BJ (cell line): ENCODE results near the gene NANOGP8. TPM values are rescaled to one million over a fixed set of nuclear protein-coding genes. Genes with fewer than 3 reads are reported as not detected.

Experiments
- CTCF ChIA-PET: fragments of 350-600 bp; formaldehyde crosslinking; extraction: SDS; loops from one replicate; lab custom pipeline; 2021; ENCODE audit warnings: antibody characterized with exemption, inconsistent platforms; lab: Yijun Ruan, JAX
- POLR2A ChIA-PET: fragments of 300-600 bp; sonication (Branson Sonifier 250); formaldehyde crosslinking; extraction: SDS; loops from one replicate; lab custom pipeline; 2021; ENCODE audit warnings: antibody characterized with exemption; lab: Charles Lee
- DNase-seq: peaks from one replicate; pipeline ENCODE4 v3.0.0-alpha.2; 2011; ENCODE audit warnings: low read depth
- H3K27me3 ChIP-seq: 2 replicates; pipeline ENCODE4 v1.6.0; 2011; ENCODE audit warnings: low read length; ENCODE audit not compliant: control insufficient read depth, insufficient read depth
- H3K36me3 ChIP-seq: 2 replicates; pipeline ENCODE4 v1.5.1; 2011; ENCODE audit warnings: low read length; ENCODE audit not compliant: control insufficient read depth, insufficient read depth
- H3K4me3 ChIP-seq: 2 replicates; pipeline ENCODE4 v1.5.1; 2011; ENCODE audit warnings: low read depth, mild to moderate bottlenecking, control low read depth, low read length
- CTCF ChIP-seq: IDR thresholded peaks from 2 replicates; pipeline ENCODE4 v1.5.1; 2011; ENCODE audit warnings: low read depth, mild to moderate bottlenecking, control low read depth, inconsistent platforms, low read length, moderate library complexity; ENCODE audit not compliant: insufficient read depth
- polyA plus RNA-seq: library from polyadenylated mRNA; depleted of rRNA; stranded (reverse); fragments of >200 nt; gene quantifications from 2 replicates; pipeline ENCODE4 v1.2.3, GENCODE V29; 2011

The NANOGP8 gene
- polyA plus RNA-seq, 1 experiment = not detected

DNA sequence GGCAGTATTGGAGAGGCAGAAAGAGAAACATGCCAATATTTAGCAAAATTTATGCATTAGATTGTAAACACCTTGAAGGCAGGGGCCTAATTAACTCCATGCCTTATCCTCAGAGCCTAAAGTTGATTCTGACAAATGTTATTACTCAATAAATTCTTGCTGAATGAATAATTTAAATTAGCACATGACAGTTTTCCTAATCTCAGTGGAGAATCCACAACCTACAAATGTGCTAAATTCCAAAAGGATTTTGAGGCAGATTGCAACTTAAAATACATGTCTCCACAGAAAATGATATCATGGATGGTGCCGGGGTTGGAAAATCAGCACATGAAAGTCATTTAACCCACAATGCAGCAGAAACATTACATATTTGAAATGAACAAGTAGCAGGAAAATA lies 41.1 kb upstream of the NANOGP8 start:
- Histone ChIP-seq H3K36me3 (no peaks in the 10 kb centered on the region), H3K27me3 (no peaks in the 10 kb centered on the region), H3K4me3 (no peak overlapping the region)
- no peak for DNase-seq
- ChIA-PET CTCF (interaction anchor here (0.7 kb wide), 1 partner anchor 52 kb away, joined by 3 read pairs; no protein-coding TSS in a partner anchor), POLR2A (no interaction called here)
- TF ChIP-seq CTCF = no peak

- Histone ChIP-seq H3K27me3 (no peaks in the 10 kb centered on the region), H3K36me3 (no peaks in the 10 kb centered on the region), H3K4me3 (no peak overlapping the region)
- DNase-seq = no peak
- ChIA-PET POLR2A (no interaction called here), CTCF (no interaction called here)
- no peak for TF ChIP-seq CTCF
These were observed 38.6 kb upstream of the NANOGP8 start for GRCh38 chr15:35123743-35124142.

DNA sequence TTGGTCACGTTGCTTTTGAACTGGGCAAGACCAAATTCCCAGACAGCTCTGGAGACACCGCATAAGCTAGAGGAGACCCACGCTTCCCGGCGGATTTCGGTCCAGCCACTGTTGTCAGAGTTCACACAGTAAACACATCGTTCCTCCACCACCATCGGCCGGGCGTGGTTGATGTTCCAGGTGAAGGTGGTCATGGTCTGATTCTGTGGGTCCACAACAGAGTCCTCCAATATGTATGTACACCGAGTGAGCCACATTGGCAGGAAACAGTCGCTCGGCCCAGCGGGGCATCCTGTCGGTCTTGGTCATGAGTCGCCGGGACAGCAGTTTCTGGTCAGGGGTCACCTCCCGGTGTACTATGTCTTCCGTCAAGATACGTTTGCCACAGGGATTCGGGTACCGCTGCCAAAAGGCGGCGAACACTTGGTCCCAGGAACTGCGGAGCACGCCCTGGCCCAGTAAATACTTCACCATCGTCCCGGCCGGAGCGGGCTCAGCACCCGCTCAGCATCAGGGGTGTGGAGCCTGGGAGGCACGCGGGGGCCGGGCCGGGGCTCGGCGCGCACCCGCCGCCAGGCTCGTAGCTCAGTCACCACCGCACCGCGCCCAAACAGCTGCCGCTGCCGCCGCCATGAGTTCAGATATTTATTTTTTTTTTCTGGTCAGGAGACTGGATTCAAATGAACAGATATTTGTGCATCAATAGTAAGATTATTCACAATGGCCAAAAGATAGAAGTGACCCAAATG lies 36.7 kb upstream of the NANOGP8 start:
- Histone ChIP-seq H3K36me3 (no peaks in the 10 kb centered on the region), H3K27me3 (no peaks in the 10 kb centered on the region), H3K4me3 (no peak overlapping the region)
- no peak for TF ChIP-seq CTCF
- ChIA-PET CTCF (interaction anchor here (0.7 kb wide), 1 partner anchor 352 kb away, joined by 3 read pairs; no protein-coding TSS in a partner anchor), POLR2A (no interaction called here)
- DNase-seq = no peak

GRCh38 chr15:35120173-35120572 lies 35.1 kb upstream of the NANOGP8 start:
- CTCF ChIA-PET = no interaction called here
- POLR2A ChIA-PET = no interaction called here
- Histone ChIP-seq H3K4me3 (no peak overlapping the region), H3K27me3 (no peaks in the 10 kb centered on the region), H3K36me3 (no peaks in the 10 kb centered on the region)
- DNase-seq = no peak
- TF ChIP-seq CTCF = no peak

DNA sequence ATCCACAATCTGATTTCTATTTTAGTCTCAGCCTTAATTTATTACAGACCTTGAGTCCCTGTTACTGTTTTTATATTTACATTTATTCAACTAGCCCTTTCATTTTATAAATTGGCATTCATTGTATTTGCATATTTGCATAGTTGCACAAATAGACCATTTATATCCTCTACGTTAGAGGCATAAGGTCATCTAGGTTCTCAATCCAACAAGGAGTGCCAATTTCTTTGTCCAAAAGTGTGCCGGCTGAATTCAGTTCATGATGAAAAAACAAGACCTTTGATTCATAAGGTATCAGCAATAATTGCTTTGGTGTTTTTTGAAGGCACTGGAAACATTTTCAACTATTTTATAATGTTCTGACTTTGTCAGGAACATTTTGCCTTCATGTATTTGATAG lies 33.9 kb upstream of the NANOGP8 start:
- H3K36me3 ChIP-seq = no peaks in the 10 kb centered on the region
- no peak for DNase-seq
- ChIA-PET CTCF (no interaction called here), POLR2A (no interaction called here)
- H3K4me3 ChIP-seq = no peak overlapping the region
- no peaks in the 10 kb centered on the region for H3K27me3 ChIP-seq
- no peak for TF ChIP-seq CTCF
